ENCODE results near the gene TECTB.

TECTB gene

DNA sequence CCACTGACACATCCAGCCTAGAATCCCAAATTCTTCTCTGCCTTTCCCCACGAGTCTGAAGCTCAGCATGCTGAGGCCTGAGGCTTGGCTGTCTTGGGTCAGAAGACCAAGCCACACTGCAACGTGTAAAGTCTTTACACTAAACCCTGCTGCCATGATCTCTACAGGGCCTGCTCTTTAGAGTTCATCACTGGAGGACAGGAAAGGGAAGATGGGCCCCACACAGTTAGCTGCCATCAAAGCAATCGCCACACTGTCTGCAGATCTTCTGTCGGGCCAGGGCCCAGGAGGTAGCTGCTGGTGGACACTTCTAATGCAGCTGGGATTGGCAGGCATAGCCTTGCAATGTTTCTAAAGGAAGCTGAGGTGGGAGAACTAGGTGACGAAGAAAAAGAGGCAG lies 8.4 kb upstream of the TECTB start:
- DNase-seq (ENCODE audit: low read depth), result no peak

DNA sequence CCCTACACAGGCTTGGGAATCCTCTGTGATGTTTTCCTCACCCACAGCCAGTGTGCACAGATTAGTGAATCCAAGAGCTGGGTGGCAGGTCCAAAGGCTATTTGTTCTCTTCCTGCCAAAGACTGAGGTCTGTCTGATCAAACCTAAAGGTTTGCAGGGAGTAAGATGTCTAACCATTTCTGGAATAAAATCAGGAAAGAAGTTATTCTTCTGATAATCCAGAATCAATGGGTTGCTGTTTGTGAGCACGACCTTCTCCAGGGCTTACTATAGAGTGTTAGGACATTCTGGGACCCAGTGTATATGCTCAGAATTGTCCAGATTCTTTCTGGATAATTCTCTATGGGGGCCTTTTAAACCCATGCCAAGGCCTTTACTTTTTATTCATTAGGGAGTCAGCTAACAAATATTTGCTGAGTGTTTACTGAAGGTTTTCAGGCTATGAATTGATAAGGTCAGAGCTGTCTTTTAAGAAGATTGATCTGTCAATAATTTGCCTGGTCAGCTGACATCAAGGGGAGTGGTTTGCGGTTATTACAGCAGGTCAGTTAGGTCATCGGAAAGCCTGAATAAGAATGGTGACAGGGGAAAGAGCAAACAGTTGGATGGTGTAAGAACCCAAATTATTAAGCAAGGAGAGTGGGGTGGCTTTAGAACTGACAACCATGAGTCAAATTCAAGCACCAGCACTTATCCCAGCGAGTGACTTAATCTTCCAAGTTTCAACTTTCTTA lies 7.5 kb upstream of the TECTB start:
- DNase-seq (ENCODE audit: low read depth), result no peak

DNA sequence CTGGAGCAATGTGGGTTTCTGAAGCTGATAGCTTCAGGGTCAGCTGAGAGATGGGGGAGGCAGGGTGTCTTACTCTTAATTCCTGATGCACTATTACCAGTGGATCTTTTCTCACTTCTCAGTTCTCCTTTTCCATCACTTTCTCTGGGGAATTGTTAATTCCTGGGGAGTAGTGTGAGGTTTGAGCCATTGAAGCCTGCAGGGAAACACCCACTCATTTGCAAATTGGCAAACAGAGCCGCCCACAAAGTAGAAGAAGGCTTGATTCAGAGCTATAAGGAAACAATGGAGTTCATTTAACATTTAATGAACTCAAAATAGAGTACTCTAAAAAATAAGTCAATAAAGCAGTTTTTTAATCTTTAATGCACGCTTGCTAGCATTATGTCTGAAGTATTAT lies 4.3 kb upstream of the TECTB start:
- DNase-seq (ENCODE audit: low read depth), result no peak

DNA sequence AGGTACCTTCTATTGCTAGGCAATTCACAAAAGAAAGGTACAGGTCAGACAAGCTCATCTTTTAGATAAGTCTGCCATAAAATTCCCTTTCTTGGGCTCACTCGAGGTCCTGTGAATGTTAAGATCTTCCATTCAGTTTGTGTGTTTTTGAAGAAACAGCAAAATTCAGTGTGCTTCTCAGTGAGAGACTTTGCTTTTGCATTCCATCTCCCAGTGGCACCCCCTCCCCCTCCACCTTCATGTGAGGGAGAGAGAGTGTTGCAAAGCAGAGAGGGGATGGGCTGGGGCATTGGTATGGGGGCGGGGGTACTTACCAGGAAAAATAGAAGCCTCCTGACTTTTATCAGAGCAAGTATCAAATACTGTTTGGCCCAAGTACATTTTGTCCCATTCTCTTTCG lies 3.8 kb upstream of the TECTB start:
- DNase-seq (ENCODE audit: low read depth), result no peak

DNA sequence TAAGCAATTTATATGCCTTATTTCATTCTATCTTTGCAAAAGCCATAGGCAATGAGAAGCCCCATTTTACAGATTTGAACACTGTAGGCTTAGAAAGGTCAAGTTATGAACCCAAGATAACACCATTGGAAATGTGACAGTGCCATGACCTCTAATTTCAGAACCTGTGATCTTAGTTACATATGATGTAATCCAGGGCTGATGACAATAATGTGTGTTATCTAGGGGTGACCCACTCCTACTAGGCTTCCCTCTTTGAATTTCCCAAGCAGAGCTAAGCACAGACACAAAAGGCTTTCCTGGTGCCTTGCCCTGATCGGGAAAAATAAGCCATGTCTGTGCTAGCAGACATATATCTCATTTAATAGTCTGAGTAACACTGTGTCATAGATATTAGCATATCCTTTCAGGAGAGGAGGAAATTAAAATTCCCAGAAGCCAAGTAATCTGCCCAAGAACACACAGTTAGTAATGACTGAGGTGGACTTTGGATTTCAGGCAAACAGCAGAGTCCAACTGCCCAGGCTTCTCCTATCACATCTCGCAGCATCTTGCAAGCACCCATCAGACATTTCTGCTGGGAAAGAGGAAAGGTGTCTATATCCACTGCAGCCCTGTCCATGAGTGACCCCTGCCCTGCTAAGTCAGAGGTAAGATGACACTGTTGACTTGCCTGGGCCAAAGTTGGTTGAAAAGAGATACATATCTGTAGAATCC lies 2.8 kb upstream of the TECTB start:
- no peak for DNase-seq (ENCODE audit: low read depth)

DNA sequence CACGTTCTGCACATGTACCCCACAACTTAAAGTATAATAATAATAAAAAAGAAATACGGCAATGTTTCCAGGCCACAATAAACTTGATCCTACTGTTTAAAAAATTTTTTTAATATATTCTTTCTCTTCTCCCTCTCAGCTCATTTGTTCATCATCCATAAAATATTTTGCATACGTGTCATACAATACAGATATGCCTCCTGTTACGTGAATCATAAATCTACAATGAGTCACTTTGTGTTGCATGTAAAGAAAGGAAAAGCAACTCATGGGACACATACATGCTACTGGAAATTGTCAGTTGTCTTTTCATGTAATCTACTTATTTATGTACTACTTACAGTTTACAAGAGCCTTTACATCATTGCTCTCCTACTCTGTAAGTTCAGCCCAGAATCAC lies 1.1 kb upstream of the TECTB start:
- no peak for DNase-seq (ENCODE audit: low read depth)

DNA sequence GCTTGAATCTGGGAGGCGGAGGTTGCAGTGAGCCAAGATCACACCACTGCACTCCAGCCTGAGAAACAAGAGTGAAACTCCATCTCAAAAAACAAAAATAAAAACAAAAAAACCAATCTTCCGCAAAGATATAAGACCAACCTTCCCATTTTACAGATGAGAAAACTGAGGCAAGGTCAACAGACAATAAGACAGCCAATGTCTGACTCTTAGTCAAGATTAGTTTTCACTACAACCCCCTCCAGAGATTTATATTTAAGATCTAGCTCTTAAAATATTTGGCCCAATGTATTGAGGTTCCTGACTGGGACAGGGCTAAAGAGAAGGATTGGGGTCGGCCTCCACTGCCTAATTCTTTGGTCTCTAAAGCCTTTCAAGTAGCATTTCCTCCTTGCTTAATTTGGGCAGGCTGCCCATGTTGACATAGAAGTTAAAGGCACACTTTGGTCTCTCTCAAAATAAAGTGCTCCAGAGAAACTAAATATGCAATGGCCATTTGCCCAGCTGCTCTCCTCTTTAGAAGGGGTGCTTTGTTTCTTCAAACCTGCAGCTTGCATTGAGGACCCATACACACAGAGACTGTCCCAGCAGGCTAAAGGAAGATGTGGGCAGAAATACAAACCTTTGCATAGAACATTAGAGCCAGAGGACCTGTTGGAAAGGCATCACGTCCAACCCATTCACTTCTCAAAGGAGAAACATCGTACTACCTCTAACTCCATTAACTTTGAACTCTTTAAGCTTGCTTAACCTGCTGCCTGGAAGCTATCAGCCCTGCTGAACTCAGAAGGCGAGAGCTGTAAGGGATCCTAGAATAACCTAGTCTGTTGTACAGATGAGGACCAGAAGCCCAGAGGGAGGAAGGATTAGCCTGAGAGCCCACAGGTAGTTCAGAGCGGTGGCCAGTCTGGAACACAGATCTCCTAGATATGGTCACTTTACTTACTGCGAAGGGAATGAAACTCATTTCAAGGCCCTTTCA lies 3.9 kb downstream of the TECTB start:
- no peak for DNase-seq (ENCODE audit: low read depth)

DNA sequence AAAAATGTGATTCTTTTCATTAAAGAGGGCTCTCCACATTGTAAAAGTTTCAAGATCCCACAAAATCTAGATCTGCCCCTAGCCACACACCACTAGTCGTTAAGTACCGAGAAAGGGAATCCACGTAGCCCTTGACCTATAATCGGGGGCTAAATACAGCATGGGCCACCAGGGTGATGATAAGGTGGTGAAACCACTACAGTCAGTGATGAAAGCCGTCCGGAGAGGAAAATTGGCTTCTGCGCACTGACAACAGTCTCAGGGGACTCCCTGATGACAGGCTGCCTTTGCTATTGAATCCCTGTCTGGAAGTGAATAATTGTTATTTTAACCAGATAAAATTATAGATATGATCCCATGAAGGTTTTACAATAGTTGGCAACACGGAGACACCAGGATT lies 4.6 kb downstream of the TECTB start:
- no peak for DNase-seq (ENCODE audit: low read depth)

DNA sequence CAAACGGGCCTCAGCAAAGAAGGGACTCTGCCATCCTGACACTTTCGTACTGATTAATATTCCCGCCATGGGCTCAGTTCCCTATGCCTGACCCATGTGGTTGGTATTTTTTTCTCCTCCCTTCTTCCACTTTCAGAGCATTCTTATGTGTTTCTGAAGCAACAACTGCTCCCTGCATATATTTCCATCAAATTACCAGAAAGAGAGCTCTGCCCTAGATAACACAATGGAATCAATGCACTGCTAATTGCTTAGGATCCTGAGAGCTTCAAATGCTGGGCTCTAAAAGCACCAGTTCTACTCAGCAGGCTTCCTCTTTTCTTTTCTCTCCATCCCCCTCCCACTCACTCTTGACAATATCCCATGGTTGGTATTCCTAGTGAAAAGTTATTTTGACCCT lies 5.3 kb downstream of the TECTB start:
- DNase-seq (ENCODE audit: low read depth), result no peak

DNA sequence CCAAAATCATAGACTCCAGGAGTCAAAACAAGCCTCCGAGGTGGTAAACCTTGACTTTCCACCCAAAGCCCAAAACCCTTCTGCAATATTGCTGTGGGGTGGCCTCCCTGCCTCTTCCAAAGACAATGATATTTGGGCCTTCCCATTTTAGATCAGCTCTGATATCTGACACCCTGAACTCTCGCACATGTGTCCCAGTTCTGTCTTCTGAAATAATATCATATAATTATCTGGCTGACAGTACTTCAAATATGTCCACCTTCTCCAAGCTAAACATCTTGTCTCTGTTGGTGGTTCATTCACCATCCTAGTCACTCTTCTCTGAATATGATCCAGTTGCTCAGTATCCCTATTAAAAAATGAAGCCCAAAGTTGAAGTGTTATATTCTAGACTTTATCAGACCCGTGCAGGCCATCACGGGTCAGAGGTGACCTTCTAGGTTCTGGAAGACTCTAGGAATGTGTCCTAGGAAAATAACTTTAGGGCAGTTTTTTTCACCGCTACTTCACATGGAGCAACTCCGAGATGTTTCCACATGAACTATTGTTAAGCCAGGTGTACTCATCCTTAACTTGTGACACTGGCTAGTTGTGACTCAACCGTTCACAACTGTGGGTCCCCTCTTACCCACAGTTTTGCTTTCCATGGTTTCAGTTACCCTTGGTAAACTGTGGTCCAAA lies 6.3 kb downstream of the TECTB start:
- no peak for DNase-seq (ENCODE audit: low read depth)

DNA sequence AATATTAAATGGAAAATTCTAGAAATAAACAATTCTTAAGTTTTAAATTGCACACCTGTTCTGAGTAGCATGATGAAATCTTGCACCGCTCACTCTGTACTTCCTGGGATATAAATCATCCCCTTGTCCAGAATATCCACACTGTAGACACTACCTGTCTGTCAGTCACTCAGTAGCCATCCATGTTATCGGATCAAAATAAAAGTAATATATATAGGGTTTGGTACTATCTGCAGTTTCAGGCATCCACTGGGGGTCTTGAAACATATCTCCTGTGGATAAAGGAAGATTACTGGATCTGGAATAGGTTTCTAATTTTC lies 6.8 kb downstream of the TECTB start:
- DNase-seq (ENCODE audit: low read depth), result no peak

DNA sequence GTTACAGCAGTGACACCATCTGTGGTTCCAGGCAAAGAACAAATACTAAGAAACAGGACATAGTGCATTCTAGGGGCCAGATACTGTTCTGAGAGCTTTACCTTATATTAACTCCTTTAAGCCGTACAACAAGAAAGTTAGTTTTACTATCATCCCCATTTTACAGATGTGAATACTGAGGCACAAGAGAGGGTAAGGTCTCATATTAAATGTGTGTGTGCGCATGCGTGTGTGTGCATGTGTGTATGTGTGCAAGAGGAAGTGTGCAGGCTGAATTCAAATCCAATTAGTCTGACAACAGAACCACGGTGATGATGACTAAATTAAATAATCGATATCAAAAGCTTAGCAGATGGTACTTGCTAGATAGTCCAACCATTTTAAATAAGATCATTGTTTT lies 11.0 kb downstream of the TECTB start:
- no peak for DNase-seq (ENCODE audit: low read depth)

DNA sequence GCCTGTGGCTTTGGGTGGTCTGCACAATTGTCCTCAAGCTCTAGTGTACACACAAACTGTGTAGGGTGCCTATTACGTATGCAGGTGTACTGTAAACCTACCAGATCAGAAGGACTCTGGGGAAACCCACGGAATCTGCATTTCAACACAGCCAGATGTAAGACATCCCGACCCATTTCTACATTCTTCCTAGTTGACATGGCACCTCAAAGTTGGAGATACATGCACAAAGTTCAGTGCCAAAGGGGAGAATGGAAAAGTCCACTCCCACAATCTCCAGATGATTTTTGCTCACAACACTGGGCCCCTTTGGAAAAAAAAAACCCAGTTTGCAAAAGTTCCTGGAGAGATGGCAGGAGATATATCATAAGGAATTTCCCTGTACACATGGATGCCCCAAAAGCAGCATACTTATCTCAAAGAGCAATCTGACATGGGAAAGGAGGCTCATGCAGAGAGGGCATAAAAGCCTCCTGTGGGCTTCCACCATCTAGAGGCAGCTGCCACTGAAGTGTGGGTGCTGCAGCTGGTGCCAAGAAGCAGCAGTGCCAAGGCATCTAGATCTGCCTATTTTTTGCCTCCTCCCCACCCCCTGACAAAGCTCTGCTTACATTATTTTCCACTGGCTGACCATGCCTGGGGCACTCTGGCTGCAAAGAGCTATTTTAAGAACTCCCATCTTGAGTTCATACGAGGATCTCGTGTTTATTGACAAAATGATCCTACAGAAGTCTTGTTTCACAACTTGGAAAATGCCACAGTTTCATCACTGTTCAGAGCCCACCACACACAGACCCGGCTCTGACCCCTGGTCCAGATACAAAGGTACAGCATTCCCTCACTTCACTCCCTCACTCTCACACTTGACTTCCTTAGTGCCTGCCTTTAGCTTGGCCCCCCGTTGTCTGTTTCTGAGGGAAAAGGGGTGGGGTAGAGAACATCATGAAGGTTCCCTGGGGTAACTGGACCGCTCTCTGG lies 12.9 kb downstream of the TECTB start:
- no peak for DNase-seq (ENCODE audit: low read depth)

DNA sequence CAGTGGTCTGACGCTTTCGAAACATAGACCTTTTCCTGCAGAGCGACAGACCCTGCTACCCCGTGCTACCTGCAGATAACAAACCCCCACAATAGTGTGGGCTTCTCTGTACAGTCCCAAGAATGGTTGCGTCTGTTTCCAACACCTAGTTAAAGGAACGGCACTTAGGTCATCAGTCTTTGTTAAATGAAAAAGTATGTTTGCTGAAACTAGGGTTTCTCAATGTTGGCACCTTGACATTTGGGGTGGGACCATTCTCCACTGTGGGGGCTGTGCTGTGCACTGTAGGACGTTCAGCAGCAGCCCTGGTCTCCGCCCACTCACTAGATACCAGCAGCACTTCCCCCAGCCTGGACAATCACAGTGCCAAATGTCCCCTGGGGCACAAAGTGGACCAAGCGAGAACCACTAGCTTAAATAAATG lies 13.7 kb downstream of the TECTB start:
- DNase-seq (ENCODE audit: low read depth), result no peak

DNA sequence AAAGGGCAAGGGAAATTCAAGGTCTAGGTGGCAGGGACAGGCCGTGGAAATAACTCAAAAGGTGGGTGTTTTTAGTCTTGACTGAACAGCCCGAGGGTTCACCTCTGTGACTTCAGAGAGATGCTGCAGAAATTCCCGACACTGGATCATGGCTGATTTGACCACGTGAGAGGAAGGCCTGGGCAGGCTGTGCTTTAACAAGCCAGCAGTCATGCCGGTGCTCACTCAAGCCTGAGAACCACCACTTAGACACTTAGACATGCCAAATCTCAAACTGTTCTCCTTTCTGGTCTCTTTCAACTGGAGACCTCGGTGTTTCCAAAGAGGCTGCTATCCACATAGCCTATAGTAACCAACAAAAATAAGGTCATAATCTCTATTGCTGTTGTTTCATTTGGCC lies 15.4 kb downstream of the TECTB start:
- no peak for DNase-seq (ENCODE audit: low read depth)

DNA sequence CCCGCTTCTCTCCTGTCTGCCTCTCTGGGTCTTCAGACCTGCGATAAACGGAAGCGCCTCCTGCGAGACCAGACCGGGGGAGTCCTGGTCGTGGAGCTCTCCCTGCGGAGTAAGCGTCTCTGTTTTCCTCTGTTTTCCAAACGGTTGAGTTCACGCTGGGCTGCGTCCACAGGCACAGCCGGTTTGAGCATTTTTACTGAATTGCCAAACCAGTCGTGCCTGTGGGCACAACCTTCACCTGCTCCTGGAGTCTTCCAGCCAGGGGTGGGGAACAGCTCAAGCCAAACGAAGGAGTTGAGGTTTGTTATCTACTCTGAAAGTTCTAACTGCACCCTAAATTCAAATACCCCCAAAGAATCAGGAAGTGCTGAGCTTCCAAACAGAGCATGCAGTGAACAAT lies 16.3 kb downstream of the TECTB start:
- DNase-seq (ENCODE audit: low read depth), result no peak

DNA sequence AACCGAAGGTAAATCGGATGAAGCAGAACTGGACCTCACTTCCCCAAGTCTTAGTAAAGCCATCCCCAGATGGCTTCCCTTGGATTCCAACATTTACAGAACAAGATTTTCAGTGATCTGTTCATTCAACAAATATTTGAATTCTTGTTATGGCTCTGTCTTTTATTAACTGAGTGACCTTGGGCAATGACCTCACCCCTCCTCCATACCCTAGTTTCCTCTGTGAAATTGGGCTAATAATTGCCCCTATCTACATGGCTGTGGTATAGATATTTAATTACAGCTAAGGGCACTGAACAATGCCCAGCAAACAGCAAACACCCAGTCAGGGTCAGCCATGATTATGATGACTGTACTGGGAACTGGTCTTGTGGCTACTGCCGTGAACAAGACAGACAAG lies 19.1 kb downstream of the TECTB start:
- no peak for DNase-seq (ENCODE audit: low read depth)

DNA sequence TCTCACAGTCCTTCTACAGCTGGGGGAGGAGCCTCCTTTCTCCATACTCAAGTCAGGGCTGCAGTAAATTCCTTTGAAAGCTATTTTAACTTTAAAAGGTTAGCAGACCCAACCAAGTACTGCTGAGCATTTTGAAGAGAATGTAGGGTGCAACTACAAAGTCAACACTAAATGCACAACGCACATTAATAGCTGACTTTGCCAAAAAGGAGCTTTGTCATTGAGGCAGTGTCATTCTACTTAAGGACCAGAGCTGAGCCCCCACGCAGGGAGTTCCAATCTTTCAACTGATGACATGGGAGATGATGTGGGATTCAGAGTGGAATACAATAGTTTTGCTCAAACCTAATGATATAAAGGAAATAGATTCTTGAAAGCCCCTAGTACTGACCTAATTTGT lies 20.3 kb downstream of the TECTB start:
- DNase-seq (ENCODE audit: low read depth), result no peak

DNA sequence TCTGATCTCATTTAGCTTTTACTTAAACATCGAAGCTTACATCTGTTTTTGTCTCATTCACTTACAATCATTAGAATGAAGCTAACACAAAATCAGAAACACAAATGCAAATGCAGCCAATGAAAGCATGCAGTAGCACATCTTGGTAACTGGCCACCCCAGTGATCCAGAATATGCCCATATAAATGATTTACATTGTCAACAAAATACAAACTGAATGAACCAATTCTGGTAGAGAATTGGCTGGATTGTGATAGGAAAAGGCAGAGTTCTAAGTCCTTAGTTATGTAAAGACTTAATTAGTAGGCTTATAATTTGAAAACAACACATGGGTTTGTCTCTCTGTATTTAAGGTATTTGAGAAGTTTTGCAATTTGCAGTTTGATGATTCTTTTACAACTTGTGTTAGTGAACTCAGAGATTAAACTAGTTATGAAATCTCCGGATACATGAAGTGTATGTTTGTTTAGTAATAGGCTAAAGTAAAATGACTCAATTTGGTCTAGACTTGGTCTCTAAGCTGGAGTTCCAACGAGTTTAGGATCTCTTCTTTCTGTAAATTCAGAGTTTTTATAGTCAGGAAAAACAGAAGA lies 21.2 kb downstream of the TECTB start:
- no peak for DNase-seq (ENCODE audit: low read depth)

DNA sequence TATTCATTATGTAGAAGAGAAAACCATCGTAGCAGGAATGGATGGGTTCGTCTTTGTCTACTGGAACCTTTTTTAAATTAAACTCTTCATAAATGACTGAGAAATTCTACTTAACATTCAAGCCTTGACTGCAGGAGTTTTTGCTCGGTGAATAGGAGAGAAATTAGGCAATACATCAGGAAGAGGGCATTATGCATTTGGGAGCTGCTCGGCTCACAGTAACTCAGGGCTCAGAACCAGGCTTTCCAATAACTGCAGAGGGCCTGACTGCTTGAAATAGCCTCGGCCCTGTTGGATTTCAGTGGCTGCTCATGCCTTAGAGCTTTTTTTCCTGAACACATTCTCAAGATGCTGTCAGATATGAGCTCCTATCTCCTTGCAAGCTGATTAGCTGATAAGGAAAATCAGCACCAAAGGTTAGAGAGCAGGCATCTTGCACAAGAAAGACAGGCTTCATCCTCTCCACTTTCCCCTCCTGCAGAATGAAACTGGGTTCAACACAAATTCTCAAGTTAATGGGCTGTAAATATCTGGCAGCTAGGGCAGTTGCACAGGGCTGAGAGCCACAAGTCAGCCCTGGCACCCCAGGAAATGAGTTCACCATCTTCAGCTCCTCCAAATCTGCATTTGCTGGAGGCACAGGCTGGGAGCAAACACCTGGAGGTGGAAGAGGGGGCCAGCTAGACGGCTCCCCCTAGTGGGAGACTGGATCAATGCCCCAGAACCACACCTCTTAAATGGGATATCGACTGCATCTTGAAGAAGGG lies 24.3 kb downstream of the TECTB start:
- DNase-seq (ENCODE audit: low read depth), result no peak
